ENCODE measurements around the gene CHI3L2.

DNA sequence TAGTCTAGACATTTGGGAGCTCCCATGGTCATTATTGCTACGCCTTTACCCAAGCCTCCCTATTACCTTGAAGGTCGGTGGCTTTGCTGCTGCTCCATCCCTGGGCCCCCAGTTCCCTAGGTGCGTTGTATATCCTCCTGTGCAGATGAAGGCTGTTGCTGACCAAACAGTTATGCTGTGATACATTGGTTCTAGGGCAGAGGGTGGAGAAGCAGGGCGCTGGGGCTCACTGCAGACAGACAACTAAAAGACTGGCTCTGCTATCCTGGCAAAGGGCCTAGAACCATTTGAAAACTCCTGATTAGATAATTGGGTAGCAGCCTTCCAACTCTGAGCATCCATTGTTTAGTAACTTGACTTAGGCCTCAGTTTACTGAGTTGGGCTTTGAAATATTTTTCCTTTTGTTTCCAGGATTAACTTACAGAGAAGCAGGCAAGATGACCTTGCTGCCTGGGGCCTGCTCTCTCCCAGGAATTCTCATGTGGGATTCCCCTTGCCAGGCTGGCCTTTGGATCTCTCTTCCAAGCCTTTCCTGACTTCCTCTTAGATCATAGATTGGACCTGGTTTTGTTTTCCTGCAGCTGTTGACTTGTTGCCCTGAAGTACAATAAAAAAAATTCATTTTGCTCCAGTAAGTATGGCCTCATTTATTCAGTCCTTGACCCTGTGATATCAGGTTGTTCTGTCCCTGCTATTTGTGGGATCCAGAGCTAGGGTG lies 15.5 kb downstream of the CHI3L2 start:
- TF ChIP-seq CTCF (IDR thresholded peaks at IDR 0.05) (no peak), EZH2 (IDR thresholded peaks at IDR 0.05; ENCODE audit: borderline replicate concordance, insufficient read depth, low read depth, low read length, poor library complexity, severe bottlenecking) (no peak)

Data from B cell (primary cell).